ENCODE results near the gene MAPK8. TPM values are rescaled to one million over a fixed set of nuclear protein-coding genes. Genes with fewer than 3 reads are reported as not detected.

Gene MAPK8
- total RNA-seq, 1 donor from 2014 or later, result 7.7 TPM

DNA sequence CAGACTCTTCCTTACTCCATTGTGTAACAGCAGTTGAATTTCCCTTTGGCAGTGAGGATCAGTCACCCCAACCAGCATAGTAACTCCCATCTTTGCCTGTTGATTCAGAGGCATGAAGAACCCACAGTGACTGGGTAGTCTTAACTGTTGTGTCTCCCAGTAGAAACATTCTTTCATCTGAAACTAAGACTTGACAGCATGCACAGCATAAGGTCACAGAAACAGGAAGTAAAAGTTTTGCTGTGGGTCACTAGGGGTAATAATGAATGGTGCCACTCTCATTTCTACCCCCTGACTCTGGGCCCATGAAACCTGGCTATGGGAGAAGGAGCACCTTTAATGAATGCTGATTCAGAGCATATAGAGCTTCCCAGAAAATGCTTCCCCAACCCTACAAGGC lies 23.6 kb upstream of the MAPK8 start:
- H3K4me1 ChIP-seq, result no peaks in the 10 kb centered on the region
- intact Hi-C loops (cut with DNase I), result no loop called here
- H3K4me3 ChIP-seq, result no peak overlapping the region
- no peak for DNase-seq (ENCODE audit: low spot score in 2 of 2)
- H3K9me3 ChIP-seq, result peaks cover 0 to 3% of the 10 kb centered on the region in 2 donors
- H3K36me3 ChIP-seq, result no peaks in the 10 kb centered on the region
- H3K27me3 ChIP-seq, result no peaks in the 10 kb centered on the region
- no peak overlapping the region for H3K27ac ChIP-seq
- TF ChIP-seq, protein P1, sequence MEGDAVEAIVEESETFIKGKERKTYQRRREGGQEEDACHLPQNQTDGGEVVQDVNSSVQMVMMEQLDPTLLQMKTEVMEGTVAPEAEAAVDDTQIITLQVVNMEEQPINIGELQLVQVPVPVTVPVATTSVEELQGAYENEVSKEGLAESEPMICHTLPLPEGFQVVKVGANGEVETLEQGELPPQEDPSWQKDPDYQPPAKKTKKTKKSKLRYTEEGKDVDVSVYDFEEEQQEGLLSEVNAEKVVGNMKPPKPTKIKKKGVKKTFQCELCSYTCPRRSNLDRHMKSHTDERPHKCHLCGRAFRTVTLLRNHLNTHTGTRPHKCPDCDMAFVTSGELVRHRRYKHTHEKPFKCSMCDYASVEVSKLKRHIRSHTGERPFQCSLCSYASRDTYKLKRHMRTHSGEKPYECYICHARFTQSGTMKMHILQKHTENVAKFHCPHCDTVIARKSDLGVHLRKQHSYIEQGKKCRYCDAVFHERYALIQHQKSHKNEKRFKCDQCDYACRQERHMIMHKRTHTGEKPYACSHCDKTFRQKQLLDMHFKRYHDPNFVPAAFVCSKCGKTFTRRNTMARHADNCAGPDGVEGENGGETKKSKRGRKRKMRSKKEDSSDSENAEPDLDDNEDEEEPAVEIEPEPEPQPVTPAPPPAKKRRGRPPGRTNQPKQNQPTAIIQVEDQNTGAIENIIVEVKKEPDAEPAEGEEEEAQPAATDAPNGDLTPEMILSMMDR (IDR thresholded peaks at IDR 0.05), result no peak

DNA sequence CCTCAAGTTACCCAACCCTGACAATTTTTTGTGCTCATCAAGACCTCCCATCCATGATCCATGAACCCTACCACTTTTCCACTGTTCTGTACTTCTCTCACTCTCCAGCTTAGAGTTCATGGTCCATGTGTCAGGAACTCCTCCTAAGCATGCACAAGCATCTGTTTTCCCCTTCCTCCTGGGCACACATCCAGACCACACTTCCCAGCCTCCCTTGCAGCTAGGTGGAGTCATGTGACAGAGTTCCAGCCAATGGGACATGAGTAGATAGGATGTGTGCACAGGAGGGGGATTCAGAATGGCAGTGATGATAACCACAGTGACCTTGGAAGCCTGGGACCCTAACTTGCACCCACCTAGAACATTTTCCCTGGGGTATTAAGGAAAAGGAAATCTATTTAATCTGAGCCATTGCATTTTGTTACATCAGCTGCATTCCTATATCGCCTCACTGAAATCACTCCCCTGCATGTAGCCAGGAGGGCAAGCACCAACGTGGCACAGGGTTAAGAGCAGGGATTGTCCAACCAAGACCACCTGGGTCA lies 22.4 kb upstream of the MAPK8 start:
- H3K27ac ChIP-seq, result no peak overlapping the region
- H3K27me3 ChIP-seq, result no peaks in the 10 kb centered on the region
- intact Hi-C loops (cut with DNase I), result no loop called here
- no peaks in the 10 kb centered on the region for H3K36me3 ChIP-seq
- TF ChIP-seq, protein P1 (IDR thresholded peaks at IDR 0.05), result no peak
- H3K4me3 ChIP-seq, result no peak overlapping the region
- peaks cover 0 to 3% of the 10 kb centered on the region in 2 donors for H3K9me3 ChIP-seq
- DNase-seq (ENCODE audit: low spot score in 2 of 2), result no peak
- no peaks in the 10 kb centered on the region for H3K4me1 ChIP-seq

DNA sequence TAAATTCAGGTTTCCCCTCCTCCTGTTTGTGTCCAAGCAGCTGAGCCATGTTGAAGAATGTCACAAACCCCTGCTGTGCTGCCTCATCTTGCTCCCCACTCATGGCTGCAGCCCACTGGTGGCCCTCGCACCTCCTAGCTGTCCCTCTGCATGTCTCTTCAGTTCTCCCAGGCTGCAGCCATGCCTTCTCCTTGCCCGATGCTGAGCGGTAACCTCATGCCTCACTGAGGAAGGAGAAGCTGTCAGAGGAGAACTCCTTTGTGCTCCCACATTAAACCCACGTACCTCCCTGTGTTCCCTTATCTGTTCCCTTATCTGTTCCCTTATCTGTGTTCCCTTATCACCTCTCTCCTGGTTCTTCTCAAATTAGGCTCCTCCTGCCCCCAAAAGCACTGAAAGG lies 21.7 kb upstream of the MAPK8 start:
- Histone ChIP-seq H3K36me3 (no peaks in the 10 kb centered on the region), H3K27me3 (no peaks in the 10 kb centered on the region), H3K27ac (no peak overlapping the region), H3K4me3 (no peak overlapping the region), H3K9me3 (peaks cover 0 to 3% of the 10 kb centered on the region in 2 donors), H3K4me1 (no peaks in the 10 kb centered on the region)
- TF ChIP-seq, protein P1 (IDR thresholded peaks at IDR 0.05), result no peak
- intact Hi-C loops (cut with DNase I), result no loop called here
- DNase-seq (ENCODE audit: low spot score in 2 of 2), result no peak

DNA sequence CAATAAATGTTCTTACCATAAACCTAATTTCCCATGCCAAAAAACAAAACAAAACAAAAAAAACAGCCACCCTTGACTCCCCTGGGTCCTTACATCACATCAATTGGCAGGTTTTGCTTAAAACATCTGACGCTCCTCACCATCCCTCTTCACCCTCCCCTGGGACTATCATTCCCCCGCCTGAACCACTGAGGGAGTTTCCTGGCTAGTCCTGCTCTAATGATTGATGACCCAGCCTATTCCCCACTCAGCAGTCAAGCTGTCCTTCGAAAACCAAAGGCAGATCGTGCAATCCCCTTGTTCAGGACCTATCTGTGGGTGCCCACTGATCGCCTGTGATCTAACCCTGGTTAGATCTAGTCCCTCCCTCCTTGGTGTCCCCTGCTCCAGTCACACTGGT lies 20.8 kb upstream of the MAPK8 start:
- Histone ChIP-seq H3K27me3 (no peaks in the 10 kb centered on the region), H3K9me3 (peaks cover 0 to 3% of the 10 kb centered on the region in 2 donors), H3K4me3 (no peak overlapping the region), H3K36me3 (no peaks in the 10 kb centered on the region), H3K4me1 (no peaks in the 10 kb centered on the region), H3K27ac (no peak overlapping the region)
- TF ChIP-seq, protein P1 (IDR thresholded peaks at IDR 0.05), result no peak
- intact Hi-C loops (cut with DNase I), result no loop called here
- no peak for DNase-seq (ENCODE audit: low spot score in 2 of 2)

DNA sequence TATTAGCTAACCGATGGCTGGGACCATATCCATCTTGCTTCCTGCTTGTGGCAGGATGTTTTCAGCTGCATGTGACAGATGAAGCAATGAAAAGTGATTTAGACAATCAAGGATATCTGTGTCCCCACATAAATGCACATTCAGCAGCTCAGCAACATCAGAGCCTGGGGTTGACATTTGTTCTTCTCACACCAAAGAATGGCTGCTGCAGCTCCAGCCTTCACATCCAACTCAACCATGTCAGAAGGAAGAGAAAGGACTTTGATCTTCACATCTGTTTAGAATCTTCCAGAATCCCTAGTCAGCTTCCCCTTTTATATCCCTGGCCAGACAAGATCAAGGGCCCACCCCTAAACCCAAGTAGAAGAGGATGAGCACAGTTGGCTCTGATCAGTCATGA lies 20.1 kb upstream of the MAPK8 start:
- Histone ChIP-seq H3K36me3 (no peaks in the 10 kb centered on the region), H3K4me1 (no peaks in the 10 kb centered on the region), H3K27ac (no peak overlapping the region), H3K9me3 (peaks cover 0 to 3% of the 10 kb centered on the region in 2 donors), H3K27me3 (no peaks in the 10 kb centered on the region), H3K4me3 (no peak overlapping the region)
- DNase-seq (ENCODE audit: low spot score in 2 of 2), result no peak
- intact Hi-C loops (cut with DNase I), result no loop called here
- TF ChIP-seq, protein P1 (IDR thresholded peaks at IDR 0.05), result no peak

Data from ascending aorta (tissue), 2 donors.